ENCODE data around the gene SLC16A13. TPM values are rescaled to one million over a fixed set of nuclear protein-coding genes. Genes with fewer than 3 reads are reported as not detected.

Gene SLC16A13, protein sequence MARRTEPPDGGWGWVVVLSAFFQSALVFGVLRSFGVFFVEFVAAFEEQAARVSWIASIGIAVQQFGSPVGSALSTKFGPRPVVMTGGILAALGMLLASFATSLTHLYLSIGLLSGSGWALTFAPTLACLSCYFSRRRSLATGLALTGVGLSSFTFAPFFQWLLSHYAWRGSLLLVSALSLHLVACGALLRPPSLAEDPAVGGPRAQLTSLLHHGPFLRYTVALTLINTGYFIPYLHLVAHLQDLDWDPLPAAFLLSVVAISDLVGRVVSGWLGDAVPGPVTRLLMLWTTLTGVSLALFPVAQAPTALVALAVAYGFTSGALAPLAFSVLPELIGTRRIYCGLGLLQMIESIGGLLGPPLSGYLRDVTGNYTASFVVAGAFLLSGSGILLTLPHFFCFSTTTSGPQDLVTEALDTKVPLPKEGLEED
- 3.7 TPM for polyA plus RNA-seq (2012; ENCODE audit: insufficient read length, low read depth)

DNA sequence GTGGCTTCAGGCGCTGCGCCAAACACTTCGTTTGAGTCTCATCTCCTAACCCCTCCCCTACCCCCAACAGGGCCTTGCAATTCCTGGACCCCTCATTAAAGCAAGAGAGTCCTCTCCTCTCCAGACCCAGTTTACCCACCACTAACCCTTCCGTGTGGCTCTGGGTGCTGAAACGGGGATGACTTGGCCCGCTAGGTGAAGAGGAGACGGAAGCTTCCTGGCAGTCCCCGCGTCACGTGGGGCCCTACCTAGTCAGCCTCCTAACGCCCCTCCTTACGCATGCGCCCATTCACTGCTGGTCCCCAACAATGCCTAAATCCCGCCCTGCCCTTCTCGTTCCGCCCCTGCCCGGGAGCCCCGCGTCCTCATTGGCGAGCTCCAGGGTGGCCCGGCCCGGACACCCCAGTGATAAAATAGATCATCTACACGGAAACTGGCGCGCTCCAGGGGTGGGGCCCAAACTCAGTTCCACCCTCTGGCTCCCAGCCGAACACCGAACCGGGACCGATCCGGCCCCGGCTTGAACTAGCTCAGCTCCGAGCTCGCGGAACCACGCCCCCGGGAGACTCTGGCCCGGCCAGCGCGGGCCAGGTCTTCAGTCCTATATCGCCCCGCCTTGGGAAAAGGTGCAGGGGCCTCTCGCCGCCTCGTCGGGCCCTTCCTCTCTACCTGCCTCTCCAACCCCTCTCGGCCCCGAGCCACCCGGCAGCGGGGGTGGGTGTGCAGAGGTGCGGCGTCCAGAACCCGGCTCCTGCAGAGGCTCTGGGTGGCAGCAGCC, at the start of gene SLC16A13:
Gene SLC16A13 (plus strand): TSS at position 425 of the 778 bp plus-strand sequence. CDS start 368 bp downstream, outside the sequence.
- TF ChIP-seq SIN3A (IDR thresholded peaks at IDR 0.05; ENCODE audit: borderline replicate concordance, insufficient read depth, low read length): peak; percentile 57; the same call in 1 of the 2 replicates
- TF ChIP-seq POLR2AphosphoS5 (IDR thresholded peaks at IDR 0.05; ENCODE audit: low read depth, low read length): peak; percentile 86
- TF ChIP-seq FOXP2 (optimal IDR thresholded peaks at IDR 0.05; ENCODE audit: borderline replicate concordance, extremely low read depth, extremely low read length, insufficient read depth): peak; percentile 34
- TF ChIP-seq TAF1 (IDR thresholded peaks at IDR 0.05; ENCODE audit: borderline replicate concordance, insufficient read depth, low read length): peak; percentile 45; the same call in 1 of the 2 replicates
- TF ChIP-seq REST (IDR thresholded peaks at IDR 0.05; ENCODE audit: insufficient read depth in 1 of 2, low read depth in 2 of 2, low read length in 2 of 2): no peak; a peak in 1 of 4 replicates

DNA sequence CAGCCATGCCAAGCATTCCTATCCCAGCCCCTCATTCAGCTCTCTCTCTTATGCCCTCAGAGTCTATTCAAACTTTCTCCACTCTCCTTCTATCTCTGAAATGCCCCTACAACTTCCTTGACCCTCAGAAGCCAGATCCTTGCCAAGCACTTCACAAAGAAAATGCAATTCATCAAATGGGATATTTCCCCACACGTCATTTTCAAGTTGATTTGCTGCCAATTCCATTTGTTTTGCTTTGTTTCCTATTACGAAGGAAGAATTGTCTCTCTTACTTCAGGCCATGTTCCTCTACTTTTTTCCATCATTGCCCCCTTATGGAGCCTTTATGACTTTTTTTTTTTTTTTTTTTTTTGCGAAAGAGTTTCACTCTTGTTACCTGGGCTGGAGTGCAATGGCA, 49.1 kb upstream of the SLC16A13 start:
- TF ChIP-seq SIN3A (IDR thresholded peaks at IDR 0.05; ENCODE audit: borderline replicate concordance, insufficient read depth, low read length) (no peak), TAF1 (IDR thresholded peaks at IDR 0.05; ENCODE audit: borderline replicate concordance, insufficient read depth, low read length) (no peak), FOXP2 (optimal IDR thresholded peaks at IDR 0.05; ENCODE audit: borderline replicate concordance, extremely low read depth, extremely low read length, insufficient read depth) (no peak), POLR2AphosphoS5 (IDR thresholded peaks at IDR 0.05; ENCODE audit: low read depth, low read length) (no peak), REST (IDR thresholded peaks at IDR 0.05; ENCODE audit: insufficient read depth in 1 of 2, low read depth in 2 of 2, low read length in 2 of 2) (no peak)

GRCh38 chr17:6989779-6990178, 46.0 kb upstream of the SLC16A13 start:
- TF ChIP-seq TAF1 (IDR thresholded peaks at IDR 0.05; ENCODE audit: borderline replicate concordance, insufficient read depth, low read length): no peak
- TF ChIP-seq POLR2AphosphoS5 (IDR thresholded peaks at IDR 0.05; ENCODE audit: low read depth, low read length): no peak
- TF ChIP-seq SIN3A (IDR thresholded peaks at IDR 0.05; ENCODE audit: borderline replicate concordance, insufficient read depth, low read length): no peak
- TF ChIP-seq FOXP2 (optimal IDR thresholded peaks at IDR 0.05; ENCODE audit: borderline replicate concordance, extremely low read depth, extremely low read length, insufficient read depth): no peak
- TF ChIP-seq REST (IDR thresholded peaks at IDR 0.05; ENCODE audit: insufficient read depth in 1 of 2, low read depth in 2 of 2, low read length in 2 of 2): no peak

DNA sequence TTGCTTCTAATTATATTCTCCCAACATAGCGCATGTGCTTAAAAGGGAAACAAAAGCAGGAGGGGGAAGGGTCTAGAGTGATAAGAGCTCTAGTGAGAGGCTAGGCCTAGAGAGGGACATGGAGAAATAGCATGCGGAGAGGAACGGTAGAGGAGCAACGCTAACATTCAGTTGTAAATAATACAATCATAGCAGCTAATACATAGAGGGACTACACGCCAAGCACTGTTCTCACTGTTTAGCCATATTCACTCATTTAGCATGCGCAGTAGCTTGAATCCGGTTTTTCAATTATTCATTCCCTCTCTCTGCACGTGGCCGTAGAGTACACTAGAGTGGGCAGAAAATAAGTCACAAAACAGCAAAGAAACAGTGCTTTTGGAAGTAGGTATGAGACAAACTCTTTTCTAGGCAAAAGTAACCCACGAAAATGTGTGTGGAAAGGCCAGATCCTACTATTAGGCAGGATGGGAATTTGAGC, 41.7 kb upstream of the SLC16A13 start:
- no peak for TF ChIP-seq FOXP2 (optimal IDR thresholded peaks at IDR 0.05; ENCODE audit: borderline replicate concordance, extremely low read depth, extremely low read length, insufficient read depth)
- TF ChIP-seq TAF1 (IDR thresholded peaks at IDR 0.05; ENCODE audit: borderline replicate concordance, insufficient read depth, low read length): no peak
- TF ChIP-seq REST (IDR thresholded peaks at IDR 0.05; ENCODE audit: insufficient read depth in 1 of 2, low read depth in 2 of 2, low read length in 2 of 2): no peak
- no peak for TF ChIP-seq POLR2AphosphoS5 (IDR thresholded peaks at IDR 0.05; ENCODE audit: low read depth, low read length)
- no peak for TF ChIP-seq SIN3A (IDR thresholded peaks at IDR 0.05; ENCODE audit: borderline replicate concordance, insufficient read depth, low read length)
